ENCODE data around the gene LRRC32.
"Not testable (repeated sequence)": the region's sequence is repeated elsewhere in the genome, so short reads cannot be mapped to it uniquely, and the experiment has no call there.

Gene LRRC32

GRCh38 chr11:76627606-76628005, 42.9 kb downstream of the LRRC32 start:
- no peak for DNase-seq (ENCODE audit: low read depth)

DNA sequence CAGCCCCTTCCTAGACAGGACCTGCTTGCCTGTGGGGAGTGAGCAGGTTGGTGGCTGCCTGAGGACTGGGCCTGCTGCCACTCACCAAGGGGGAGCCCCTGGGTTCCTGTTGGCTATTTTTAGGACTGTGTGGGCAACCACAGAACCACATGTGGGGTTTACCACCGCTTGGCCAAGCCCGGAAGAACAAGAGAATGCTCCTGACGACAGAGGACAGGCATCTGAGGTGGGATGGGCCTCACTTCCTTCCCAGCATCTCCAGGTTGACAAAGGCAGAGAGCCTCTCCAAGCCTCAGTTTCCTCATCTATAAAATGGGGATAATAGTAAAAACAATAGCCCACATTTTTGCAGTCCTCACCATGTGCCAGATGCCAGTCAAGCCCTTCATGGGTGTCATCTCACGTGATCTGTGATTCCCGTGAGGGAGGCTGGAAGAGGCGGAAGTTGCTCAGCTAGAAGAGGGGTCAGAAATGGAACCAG, 43.6 kb downstream of the LRRC32 start:
- peak; percentile 47 for DNase-seq (ENCODE audit: low read depth)

- DNase-seq (ENCODE audit: low read depth): no peak
Measured at GRCh38 chr11:76626266-76626665, 44.3 kb downstream of the LRRC32 start.

DNA sequence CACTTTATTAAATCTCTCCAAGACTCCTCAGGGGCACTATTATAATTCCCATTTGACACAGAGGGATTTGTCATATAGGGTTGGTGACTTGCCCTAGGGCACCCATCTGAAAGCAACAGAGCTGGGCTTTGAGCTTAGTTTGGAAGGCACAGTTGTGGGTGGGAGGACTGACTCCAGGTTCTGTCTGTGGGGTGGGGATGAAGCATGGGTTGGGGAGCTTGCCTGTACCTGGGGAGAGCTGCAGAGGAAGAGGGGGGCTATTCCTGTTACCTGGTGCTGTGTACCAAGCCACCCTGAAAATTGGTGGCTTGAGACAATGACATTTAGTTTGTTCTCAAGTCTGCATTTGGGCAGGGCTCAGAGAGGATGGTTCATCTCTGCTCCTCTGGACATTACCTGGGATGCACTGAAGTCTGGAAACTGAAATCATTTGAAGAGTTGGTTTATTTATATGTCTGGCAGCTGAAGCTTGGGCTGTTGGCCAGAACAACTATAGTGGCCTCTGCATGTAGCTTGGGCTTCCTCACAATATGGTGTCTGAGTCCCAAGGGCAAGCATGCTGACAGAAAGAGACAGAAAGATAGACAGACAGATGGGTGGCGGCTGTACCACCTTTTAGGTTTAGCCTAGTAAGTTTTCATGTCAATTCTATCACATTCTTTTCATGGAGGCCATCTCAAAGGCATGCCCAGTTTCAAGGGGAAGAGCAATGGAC, 44.9 kb downstream of the LRRC32 start:
- no peak for DNase-seq (ENCODE audit: low read depth)

DNA sequence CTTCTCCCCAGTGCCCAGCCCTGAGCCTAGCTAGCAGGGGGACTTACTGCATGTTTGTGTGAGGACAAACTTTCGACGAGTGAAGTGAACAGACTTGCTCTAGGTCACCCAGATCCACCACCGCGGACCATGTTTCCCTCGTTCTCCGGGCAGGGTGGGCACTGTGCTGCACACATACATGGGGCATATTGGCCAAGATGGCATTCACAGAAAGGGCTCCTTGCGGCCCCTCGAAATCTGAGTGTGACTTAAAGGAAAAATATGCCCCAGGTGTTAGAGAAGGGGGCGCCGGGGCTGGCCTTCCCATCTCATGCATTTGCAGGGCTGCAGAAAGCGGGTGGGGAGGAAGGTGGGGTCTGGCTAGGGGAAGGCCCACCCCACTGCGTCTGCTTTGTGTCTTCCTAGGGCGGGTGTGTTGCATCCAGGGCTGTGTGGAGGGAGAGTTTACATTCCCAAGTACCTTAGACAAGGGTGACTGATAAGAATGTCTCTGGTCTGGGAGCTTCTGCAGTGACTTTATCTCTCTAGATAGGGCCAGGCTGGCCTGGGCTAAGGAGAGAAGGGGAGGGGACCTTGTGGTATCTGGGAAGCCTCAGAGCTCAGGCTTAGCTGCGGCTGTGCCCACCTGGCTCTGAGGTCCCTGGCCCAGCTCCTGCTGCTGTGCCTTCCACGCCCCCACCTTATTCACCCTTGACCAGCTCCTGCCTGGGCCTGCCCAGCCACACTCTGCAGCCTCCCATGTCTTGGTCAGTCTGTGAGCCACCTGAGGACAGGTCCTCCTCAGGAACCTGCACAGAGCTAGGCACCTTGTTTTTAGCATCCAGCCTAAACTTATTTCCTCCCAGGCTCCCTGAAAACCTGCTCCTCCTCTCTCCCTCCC, 45.8 kb downstream of the LRRC32 start:
- DNase-seq (ENCODE audit: low read depth): no peak

DNA sequence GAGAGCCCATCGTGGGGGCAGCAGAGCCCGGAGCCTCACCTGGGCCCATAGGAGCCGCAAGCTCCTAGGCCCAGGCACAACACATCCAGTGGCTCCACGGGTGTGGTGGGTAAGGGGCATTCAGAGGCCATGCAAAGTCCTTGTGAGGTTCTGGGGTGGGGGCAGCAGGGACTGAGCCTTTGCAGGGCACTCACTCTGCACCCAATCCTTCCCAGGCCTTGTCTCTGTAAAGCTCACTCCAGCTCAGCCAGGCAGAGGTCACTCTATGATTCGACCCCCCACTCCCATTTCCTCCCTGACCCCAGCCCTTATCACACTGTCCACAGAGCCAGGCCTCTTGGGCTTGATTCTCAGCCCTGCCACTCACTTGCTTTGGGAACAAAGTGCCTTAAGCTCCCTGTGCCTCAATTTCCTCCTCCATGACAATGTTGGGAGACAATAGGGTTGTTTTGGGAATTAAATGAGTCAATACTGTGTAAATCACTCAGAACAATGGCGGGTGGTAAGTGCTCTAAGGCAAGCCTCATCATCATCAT, 46.6 kb downstream of the LRRC32 start:
- no peak for DNase-seq (ENCODE audit: low read depth)

- DNase-seq (ENCODE audit: low read depth): no peak
Measured at GRCh38 chr11:76623171-76623883, 47.2 kb downstream of the LRRC32 start.

DNA sequence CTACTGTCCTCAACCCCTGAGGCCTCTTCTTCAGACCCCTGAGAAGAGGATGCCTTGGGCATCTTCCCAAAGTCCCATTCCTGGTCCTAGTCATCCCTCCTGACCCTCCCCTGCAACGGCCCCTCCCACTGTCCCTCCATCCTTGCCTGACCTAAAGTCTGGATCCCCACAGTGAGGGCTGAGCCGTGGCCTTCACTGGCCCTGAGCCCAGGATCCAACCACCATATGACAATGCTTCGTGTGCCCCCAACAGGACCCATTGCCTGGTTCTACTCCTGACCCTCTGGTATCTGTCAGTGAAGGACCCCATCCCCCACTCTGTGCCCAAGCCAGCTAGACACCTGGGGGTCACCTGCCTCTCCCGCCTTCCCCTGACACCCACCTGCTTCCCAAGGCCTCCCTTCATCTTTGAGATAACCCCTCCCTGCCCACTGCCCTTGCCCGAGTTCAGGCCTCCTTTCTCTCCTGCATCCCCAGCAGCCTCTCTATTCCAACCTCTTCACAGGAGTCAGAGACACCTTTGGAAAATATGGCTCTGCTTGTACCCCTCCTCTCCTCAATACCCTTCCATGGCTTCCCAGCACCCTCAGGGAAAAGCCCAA, 48.0 kb downstream of the LRRC32 start:
- DNase-seq (ENCODE audit: low read depth): no peak

DNA sequence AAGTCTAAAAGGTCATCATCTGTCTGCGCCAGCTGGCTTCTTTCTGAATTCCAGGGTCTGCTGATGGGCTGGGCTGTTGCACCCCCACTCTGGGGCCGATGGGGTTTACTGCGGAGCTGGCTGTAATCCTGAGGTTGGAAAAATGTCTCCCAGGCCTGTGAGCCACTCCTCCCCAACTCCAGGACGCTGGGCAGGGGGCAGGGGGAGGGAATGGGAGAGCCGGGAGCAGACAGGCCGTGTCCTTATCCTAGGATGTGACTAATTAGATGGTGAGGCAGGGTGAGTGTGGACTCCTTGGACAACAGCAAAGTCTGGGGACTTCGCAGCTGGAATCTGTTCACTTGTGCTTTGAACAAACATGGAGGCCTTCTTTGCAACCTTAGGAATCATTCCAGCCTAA, 48.7 kb downstream of the LRRC32 start:
- no peak for DNase-seq (ENCODE audit: low read depth)

GRCh38 chr11:76621466-76621865, 49.1 kb downstream of the LRRC32 start:
- no peak for DNase-seq (ENCODE audit: low read depth)

DNA sequence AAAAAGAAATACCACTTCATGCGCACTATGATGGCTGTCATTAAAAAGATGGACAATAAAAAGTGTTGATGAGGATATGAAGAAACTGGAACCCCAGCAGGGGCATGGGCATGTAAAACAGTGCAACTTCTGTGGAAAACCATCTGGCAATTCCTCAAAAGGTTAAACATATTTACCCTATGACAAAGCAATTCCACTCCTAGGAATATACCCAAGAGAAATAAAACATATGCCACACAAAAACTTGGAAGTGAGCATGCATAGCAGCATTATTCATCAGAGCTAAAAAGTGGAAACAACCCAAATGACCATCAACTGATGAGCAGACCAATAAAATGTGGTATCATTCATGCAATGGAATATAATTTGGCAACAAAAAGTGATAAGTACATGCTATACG, 50.1 kb downstream of the LRRC32 start:
- DNase-seq (ENCODE audit: low read depth): no peak

- not testable (repeated sequence) for DNase-seq (ENCODE audit: low read depth)
Measured at GRCh38 chr11:76619801-76620200, 50.7 kb downstream of the LRRC32 start.

DNA sequence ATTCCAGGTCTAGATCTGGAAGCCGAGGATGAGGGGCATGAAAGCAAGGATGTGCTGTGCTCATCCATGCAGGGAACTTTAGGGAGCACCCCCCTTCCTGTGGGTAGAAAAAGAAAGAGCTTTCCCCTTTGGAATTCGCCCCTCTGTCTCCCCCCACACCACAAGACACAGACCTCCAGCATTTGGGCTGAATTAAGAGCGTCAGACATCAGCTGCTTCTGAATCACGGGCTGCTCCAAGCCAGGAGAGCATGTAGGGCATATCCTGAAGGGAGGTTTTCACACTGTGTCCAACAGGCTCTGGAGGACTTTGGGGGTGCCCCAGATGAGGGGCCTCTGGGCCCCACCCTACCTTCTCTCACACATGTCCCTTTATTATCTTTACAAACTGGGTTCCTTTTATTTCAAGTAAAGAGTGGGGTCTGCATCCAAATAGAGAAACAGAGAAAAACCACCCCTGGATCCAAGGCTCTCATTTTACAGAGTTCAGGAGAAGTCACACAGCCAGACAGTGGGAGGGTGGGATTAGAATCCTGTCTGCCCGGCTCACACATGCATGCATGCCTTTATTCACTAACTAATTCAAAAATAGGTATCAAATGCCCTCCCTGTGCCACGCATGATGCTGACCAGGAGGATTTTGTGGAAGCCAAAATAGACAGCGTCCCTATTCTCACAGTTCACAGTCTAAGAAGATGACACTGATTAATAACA, 52.8 kb downstream of the LRRC32 start:
- no peak for DNase-seq (ENCODE audit: low read depth)

- DNase-seq (ENCODE audit: low read depth): no peak
Measured at GRCh38 chr11:76616676-76617552, 53.6 kb downstream of the LRRC32 start.

- no peak for DNase-seq (ENCODE audit: low read depth)
Measured at GRCh38 chr11:76615950-76616349, 54.6 kb downstream of the LRRC32 start.

DNA sequence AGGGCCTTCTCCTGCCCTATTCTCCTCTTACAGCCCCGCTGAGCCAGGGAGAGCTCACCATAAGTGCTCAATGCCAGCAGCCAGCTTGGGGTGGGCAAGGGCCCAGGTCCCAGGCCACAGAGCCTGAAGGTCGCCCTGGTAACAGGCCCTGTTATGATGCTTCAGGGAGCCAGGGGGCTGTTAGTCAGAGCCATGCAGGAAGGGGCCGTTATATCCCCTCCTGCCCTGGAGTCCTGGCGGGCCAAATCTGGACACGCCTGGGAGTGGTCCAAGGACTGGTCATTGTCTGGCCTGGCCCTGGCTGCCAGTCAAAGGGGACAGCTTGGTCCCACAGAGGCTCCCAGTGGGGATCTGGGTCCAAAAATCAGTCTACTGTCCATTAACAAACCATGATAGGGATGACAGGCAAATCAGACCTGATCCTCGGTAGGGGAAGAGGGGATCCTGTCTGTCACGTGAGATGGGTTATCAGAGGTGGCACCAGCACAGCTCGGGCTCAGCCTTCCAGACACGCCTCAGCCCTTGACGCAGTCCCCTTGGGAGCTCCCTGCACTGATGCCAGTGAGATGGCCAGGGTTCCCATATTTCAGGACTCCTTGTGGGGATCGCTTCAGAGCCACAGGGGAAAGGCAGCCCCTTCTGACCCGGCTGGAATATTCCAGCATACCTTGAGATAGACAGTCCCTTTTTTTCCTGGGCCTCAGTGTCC, 55.9 kb downstream of the LRRC32 start:
- no peak for DNase-seq (ENCODE audit: low read depth)

GRCh38 chr11:76613901-76614300, 56.6 kb downstream of the LRRC32 start:
- no peak for DNase-seq (ENCODE audit: low read depth)

- no peak for DNase-seq (ENCODE audit: low read depth)
Measured at GRCh38 chr11:76612226-76612625, 58.3 kb downstream of the LRRC32 start.

DNA sequence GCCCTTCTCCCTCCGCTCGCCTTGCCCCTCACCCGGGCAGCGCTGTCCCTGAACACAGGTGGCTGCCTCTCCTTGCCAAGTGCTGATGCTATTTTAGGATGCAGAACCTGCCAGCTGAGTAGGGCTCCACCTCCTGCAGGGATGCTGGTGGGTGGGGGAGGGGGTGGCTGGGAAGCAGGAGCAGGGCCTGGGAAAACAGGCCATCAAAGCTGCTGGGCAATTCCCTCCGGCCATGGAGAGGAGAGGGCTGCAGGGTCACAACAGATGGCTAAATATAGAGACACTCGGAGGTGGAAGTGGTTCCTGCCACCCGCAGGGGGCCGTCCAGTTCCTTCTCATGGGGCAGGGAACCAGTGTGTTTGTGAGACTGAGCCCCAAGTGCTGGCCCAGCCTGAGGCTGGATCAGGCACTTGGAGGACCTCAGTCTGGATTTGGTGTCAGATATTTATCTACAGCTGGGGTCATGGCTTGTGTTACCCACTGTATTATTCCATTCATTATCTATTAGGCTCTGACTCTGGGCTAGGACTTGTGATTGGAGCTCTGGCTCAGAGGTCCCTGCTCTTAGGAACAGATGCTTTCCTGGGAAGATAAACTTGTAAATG, 59.6 kb downstream of the LRRC32 start:
- no peak for DNase-seq (ENCODE audit: low read depth)

Measured in stimulated activated CD8-positive, alpha-beta memory T cell treated with anti-CD3 and anti-CD28 coated beads, Interleukin-4, amount 100 ng/mL, for 24 hours (primary cell).